ENCODE data around the gene THPO.

THPO gene

GRCh38 chr3:184361932-184362667 lies 15.9 kb downstream of the THPO start:
- peak; percentile 79 for DNase-seq

DNA sequence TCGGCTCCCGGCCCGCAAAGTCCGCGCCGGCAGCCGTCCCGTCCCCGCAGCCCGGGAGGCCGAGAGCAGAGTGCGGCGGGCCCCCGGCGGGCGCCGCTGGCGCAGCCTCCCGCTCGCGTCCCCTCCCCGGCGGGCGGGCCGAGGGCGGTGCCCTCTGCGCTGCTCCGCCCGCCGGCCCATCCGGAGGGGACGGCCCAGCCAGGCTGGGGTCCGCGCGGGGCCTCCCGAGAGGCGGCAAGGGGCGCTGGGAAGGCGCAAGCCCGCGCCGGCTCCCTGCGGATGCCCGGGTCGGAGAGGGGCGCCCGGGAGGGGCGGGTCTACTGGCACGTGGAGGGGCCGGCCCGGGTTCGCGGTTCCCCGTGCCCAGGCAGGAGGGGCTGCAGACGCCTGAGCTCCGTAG lies 16.5 kb downstream of the THPO start, which contains the start of the genes CLCN2 and POLR2H:
Gene CLCN2 (minus strand): TSS at position 74 of the 400 bp plus-strand sequence. CDS start 126 bp downstream, outside the sequence.
Gene POLR2H (plus strand): TSS at position 179 of the 400 bp plus-strand sequence. CDS start 1,783 bp downstream, outside the sequence.
- DNase-seq = no peak

- no peak for DNase-seq
Observed at GRCh38 chr3:184360929-184361531, 17.0 kb downstream of the THPO start.

DNA sequence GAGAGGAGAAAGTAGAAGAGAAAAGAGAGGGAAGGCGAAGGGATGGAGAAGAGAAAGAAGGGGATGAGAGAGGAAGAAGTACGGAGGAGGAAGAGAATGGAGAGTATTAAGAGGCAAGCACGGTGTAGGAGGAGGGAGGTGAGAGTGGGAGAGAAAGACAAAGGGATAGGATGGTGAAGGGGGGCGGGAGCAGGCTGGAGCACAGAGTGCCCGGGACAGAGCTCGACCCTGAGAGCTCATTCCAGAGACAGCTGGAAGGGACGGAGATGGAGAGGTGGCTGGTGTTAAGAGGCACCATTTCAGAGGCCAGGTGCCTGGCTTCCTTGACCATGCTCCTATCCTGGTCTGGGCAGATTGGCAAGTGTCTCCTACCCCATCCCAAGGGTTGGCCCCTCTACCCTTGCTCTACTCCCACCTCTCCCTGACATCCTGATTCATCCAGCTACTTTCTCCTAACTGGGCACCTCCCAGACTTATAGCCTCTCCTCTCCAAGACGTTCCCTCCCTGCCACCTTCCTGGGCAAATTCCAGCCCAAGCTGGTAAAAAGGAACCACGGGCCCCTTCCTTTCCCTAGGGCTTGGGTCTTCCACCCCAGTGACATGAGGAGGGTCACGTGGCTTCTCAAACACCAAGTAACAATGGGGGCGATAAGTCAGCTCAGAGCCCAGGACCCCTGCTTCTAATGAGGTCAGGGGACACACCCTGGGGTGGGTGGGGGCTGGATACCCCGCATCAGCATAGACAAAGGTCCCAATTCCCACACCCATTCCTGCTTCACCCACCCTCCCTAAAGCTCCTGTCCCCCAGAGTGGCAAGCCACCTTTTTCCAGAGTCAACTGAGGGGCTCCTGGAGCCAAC lies 17.7 kb downstream of the THPO start:
- DNase-seq = no peak

GRCh38 chr3:184359610-184360009 lies 18.4 kb downstream of the THPO start:
- no peak for DNase-seq

DNA sequence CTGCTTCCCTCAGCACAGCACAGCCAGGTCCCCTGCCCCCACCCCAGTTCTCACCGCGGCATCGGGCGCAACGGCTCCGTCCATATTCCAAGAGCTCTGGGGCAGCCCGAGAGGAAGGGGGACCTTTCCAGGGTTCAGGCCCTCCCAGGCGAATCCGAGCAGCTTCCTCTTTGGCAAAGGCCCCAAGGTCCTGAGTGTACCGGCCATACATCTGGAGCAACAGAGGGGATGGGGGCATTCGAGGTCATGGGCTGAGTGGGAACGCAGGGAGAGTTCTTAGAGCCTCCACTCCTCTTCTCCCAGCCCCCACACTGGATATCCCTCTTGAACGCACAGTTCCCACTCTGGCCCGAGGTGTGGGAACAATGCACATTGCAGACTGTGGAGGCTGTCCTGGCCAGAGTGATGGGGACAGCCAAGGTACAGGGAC lies 19.1 kb downstream of the THPO start:
- DNase-seq = no peak

- DNase-seq = no peak
Observed at GRCh38 chr3:184358124-184358767, 19.8 kb downstream of the THPO start.

GRCh38 chr3:184357248-184358123 lies 20.5 kb downstream of the THPO start:
- no peak for DNase-seq

DNA sequence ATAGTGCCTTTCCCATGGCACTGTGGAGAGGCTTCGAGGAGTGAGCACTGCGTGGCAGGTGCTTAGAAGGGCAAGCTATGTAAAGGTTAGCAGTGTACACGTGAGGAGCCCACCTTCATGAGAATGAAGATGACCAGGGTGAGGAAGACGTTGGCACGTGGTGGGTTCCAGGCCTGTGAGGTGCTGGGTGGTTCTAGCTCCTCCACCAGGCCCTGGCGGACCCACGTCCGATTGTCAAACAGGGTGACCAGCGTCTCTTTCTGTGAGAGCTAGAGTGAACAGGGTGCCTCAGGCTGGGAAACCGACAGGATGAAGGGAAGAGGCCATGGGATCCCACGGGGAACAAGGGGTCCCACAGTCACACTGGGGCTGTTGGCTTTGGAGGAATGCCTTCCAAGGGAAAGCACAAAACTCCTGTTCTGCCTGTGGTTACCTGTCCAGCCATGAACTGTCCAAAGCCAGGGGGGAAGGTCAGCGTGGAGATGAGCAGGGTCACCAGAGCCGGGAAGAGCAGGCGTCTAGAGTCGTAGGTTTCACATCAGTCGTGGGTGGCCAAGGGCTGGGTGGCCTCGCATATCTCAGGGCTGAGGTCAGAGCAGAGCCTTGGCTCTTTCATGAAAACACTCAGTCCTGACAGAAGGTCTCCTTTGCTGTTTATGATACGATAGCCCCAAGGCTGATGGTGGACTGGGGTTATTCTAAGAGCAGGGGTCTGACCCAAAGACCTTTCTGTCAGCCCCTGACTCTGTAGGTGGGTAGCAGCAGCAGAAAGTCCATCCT lies 22.6 kb downstream of the THPO start:
- no peak for DNase-seq

GRCh38 chr3:184354754-184355153 lies 23.3 kb downstream of the THPO start:
- no peak for DNase-seq

DNA sequence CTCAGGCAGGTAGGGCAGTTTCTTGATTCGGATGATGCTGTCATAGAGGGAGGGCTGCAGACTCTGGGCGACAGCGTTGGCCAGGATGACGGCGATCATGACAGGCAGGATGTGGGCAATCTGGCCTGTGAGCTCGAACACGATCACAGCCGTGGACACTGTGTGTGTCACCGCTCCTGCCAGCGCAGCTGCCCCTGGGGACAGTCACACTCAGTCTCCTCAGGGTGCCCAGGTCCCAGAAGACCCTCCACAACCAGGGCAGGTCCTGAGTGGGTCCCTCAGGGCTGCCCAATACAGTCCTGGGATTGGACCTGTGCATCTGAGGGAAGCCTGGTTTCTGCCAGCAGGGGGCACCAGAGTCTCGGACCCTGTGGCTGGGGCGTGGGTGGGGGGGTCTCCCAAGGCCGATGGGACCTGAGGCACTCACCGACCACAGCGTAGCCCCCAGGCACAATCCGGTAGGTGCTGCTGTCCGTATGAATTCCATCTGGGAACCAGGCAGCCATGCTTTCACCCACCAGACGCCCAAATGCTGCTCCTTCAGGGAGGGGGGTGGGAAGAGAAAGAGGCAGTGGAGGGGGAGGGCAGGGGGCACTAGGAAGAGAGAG lies 23.8 kb downstream of the THPO start:
- no peak for DNase-seq

GRCh38 chr3:184353546-184353941 lies 24.5 kb downstream of the THPO start:
- no peak for DNase-seq

DNA sequence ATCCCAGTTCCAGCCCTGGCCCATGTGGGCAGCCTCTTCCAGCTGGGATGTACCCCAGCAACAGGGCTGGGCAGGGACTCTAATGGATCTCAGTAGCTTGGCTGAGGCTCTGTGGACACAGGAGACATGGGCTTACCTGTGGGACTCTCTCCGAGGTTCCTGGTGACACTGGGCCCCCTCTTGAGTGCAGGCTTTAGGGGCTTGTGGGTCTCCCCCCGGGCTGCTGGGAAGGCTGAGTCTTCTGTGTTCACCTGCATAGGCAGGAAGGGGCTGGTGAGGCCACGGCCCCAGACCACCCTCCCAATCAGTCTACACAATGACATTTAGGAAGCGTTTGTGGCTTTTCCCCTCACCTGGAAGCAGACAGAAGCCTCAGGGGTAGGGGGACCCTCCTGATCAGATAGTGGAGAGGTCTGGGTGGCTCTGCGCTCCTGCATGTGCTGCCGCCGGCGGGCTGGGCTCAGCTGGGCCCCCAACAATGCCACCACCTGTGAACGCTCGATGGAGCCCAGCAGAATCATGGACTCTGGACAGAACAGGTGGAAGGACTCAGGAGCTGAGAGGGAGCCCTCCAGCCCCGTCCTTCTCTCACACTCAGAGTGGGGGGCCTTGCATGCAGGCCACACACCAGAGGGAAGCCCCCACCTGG lies 25.0 kb downstream of the THPO start:
- no peak for DNase-seq

- DNase-seq = no peak
Observed at GRCh38 chr3:184352149-184352785, 25.7 kb downstream of the THPO start.

GRCh38 chr3:184351511-184352148 lies 26.4 kb downstream of the THPO start:
- no peak for DNase-seq

GRCh38 chr3:184350618-184351017 lies 27.4 kb downstream of the THPO start:
- DNase-seq = no peak

DNA sequence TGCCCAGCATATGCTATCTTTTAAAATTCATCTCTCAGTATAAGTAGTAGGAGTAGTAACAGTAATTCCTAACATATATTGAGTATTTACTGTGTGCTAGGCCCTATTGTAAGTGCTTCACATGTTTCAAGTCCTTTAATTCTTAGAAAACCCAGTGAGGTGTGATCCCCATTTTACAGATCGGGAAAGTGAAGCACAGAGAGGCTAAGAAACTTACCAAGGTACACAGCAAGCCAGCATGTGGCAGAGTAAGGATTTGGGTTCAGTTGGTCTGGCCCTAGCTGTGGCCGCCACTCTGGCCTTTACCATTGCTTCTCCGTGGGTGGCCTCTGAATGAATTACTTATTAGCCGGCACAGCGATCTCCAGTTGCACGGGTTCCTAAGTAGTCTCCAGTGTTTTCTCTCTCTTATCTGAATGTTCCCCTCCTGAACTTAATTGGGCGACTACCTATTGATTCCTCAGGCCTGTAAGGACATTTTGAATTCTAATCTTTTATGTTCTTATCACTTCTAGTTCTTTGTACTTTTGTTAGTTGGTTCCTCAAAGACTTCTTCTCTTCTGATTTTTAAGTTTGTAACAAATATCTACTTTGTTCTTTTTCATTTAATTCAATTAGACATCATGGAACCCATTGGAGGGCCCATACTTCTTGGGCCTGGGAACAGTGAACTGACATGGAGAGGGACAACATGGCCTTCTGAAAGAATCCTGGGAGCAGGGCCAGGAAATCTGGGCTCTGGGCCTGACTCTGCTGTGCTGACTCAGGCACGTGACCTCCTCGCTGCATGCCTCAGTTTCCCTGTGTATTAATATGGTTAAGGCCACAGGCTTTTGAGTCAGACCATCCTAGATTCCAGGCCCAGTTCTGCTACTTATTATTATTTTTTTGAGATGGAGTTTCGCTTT lies 28.2 kb downstream of the THPO start:
- DNase-seq = no peak

- no peak for DNase-seq
Observed at GRCh38 chr3:184348057-184348382, 30.0 kb downstream of the THPO start.

All from right hindlimb (tissue), 1 donor.